Measurements from ENCODE around the gene TTC34.

TTC34 gene

DNA sequence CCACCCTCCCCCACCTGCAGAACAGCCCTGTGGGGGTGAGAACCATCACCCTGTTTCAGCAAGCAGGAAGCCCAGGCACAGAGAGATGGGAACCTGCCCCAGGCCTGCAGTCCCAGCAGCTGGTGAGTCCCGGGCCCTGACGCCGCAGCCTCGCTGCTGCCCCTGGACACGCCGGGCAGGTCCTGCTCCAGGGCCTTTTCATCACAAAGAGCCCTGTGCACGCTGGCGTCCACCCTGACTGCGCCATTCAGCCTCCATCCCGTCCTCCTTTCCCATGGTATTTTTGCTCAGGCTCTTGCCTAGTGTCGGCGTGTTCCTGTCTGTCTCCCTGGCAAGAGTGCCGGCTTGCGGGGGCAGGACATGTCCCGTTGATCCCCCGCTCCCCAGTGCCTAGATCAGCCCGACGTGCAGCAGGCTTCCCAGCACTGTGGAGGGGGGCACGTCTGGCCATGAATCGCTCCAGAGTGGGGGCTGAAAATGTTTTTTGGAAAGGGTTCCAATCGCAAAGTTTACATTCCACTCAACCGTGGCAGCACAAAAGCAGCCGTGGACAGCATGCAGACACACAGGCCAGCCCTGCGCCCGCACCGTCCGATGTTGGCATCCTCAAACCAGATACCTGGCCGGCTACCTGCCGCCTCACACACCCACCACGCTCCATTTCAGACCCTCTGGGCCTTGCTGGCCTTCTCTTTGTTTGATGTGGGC lies 6.3 kb upstream of the TTC34 start:
- no peak overlapping the region for H3K4me3 ChIP-seq (ENCODE audit: low read depth, low read length)
- no peak for DNase-seq (ENCODE audit: low read depth)
- TF ChIP-seq, protein P1, sequence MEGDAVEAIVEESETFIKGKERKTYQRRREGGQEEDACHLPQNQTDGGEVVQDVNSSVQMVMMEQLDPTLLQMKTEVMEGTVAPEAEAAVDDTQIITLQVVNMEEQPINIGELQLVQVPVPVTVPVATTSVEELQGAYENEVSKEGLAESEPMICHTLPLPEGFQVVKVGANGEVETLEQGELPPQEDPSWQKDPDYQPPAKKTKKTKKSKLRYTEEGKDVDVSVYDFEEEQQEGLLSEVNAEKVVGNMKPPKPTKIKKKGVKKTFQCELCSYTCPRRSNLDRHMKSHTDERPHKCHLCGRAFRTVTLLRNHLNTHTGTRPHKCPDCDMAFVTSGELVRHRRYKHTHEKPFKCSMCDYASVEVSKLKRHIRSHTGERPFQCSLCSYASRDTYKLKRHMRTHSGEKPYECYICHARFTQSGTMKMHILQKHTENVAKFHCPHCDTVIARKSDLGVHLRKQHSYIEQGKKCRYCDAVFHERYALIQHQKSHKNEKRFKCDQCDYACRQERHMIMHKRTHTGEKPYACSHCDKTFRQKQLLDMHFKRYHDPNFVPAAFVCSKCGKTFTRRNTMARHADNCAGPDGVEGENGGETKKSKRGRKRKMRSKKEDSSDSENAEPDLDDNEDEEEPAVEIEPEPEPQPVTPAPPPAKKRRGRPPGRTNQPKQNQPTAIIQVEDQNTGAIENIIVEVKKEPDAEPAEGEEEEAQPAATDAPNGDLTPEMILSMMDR (IDR thresholded peaks at IDR 0.05; ENCODE audit: control insufficient read depth, extremely low read depth, insufficient read depth) = no peak

DNA sequence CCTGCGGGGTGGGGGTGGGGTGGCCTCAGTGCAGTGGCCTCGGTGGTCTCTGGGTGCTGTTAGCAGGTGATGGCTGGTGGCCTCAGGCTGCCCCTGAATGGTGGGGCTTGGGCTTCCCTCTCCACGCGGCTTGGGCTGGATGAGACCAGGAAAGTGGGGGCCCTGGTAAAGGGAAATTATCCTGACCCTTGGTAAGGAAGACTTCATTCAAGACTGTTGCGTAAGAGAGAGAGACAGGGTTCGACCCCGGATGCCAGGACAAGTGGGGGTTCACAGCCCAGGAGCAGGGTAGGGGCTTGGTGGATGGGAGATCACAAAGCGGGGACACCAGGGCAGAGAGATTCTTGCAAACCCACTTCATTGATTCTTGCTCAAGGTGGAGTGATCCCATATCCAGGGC lies 5.5 kb upstream of the TTC34 start:
- TF ChIP-seq, protein P1 (IDR thresholded peaks at IDR 0.05; ENCODE audit: control insufficient read depth, extremely low read depth, insufficient read depth) = no peak
- H3K4me3 ChIP-seq (ENCODE audit: low read depth, low read length) = no peak overlapping the region
- DNase-seq (ENCODE audit: low read depth) = no peak

DNA sequence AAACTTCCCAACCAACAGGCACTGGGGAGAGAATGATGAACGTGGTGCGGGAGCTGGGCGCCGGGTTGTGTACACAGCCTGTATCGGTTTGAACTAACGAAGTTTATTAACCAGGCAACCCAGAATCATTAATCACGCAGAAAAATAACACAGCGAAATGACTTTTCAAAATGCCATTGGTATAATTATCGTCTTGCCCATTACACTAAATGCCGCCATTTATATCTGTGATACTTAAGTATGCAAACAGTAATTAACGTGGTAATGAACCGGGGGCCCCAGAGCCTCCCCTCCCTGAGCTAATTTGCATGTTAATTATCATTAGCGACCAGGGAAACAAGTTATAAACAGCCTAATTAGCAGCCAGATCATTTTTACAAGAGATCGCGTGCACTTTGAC lies 5.1 kb upstream of the TTC34 start:
- no peak overlapping the region for H3K4me3 ChIP-seq (ENCODE audit: low read depth, low read length)
- TF ChIP-seq, protein P1 (IDR thresholded peaks at IDR 0.05; ENCODE audit: control insufficient read depth, extremely low read depth, insufficient read depth) = no peak
- no peak for DNase-seq (ENCODE audit: low read depth)

DNA sequence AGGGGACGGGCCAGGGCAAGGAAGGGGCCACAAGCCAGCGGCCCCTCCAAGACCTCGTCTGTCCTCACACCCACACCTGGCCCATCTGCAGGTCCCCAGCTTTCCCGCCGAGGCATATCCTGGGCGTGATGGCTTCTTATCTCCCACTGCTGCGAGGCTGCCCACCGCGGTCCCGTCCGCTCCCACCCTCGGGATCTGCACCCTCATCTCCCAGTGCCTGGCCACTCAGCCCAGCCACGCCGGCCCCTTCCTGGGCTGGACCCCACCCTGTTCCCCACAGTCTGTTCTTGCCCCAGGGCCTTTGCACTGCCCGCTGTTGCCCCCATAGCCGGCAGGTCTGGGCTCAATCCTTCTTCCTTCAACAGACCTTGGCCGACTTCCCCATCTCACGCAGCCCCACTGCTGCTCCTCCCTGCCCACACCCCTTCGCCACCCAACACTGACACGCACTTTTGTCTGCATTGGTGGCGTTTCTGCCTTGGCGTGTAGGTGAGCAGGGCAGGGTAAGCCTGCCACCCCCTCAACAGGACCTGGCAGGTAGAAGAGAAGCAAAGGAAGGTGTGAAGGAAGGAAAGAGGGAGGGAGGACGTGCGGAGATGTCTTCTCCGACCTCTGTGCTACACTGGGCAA lies 4.4 kb upstream of the TTC34 start:
- H3K4me3 ChIP-seq (ENCODE audit: low read depth, low read length) = no peak overlapping the region
- no peak for DNase-seq (ENCODE audit: low read depth)
- TF ChIP-seq, protein P1 (IDR thresholded peaks at IDR 0.05; ENCODE audit: control insufficient read depth, extremely low read depth, insufficient read depth) = no peak

DNA sequence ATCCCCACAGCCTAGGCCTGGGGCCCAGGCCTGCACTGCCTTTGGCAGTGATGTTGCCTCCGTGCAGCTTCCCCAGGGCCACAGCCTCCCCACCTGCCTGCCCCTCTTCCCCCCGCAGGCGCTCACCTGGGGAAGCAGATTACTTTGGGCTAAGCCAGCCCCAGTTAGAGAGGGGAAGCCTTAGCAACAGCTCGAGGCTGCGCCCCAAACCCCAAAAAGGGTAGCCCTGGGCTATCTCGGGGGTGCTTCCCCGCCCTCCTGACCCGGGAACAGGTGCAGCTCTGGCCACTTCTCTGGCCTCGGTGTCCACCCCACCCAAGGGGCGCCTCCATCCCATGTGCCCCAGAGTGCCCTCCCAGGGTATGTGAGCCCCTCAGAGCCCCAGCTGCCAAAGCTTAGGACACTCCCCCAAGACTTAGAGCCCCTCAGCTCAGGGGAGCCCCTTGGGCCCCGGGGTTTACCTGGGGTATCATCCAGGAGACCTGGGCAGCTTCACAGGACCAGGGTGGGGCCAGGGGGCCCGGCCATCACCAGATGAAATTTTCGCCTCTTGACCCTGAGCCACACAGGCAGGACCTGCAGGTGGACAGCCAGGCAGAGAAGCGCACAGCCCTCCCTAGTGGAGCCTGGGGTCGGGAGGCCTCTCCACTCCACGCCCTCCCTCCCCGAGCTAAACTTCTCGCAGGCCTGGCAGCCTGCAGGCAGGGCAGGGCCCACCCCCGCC lies 3.3 kb upstream of the TTC34 start:
- no peak for DNase-seq (ENCODE audit: low read depth)
- TF ChIP-seq, protein P1 (IDR thresholded peaks at IDR 0.05; ENCODE audit: control insufficient read depth, extremely low read depth, insufficient read depth) = no peak
- H3K4me3 ChIP-seq (ENCODE audit: low read depth, low read length) = no peak overlapping the region

DNA sequence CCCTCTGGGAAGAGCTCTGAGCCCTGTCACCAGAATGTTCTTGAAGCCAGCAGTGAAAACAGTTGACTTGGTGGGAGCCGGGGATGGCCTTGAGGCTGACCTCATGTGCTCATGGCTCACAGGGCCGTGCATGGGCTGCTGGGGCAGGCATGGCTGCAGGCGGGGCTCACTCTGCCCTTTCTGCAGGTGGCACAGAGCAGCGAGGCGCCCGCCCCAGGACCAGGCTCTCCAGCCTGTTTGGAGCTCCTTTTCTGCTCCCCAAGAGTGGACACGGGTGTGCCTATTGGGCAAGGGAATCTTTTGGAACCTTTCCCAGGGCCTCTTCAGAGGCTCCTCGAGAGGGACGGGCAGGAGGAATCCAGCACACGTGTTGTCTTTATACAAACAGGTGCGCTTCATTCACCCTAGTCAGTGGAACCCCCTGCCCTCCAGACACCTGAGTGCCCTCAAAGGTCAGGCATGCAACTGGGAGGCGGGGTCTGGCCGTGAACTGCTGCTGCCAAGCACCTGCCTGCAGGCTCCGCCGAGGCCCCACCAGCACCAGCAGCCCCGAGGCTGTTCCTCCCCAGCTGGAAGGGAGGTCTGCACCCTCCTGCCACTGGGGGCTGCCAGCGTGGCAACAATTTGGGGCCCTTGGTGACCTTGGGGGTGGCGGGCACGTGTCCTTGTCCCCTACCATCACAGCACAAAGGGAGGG lies 2.6 kb upstream of the TTC34 start:
- no peak overlapping the region for H3K4me3 ChIP-seq (ENCODE audit: low read depth, low read length)
- no peak for DNase-seq (ENCODE audit: low read depth)
- TF ChIP-seq, protein P1 (IDR thresholded peaks at IDR 0.05; ENCODE audit: control insufficient read depth, extremely low read depth, insufficient read depth) = no peak
